Esophagus muscularis mucosa (tissue), 4 donors: ENCODE results near the gene TP73. TPM values are rescaled to one million over a fixed set of nuclear protein-coding genes. Genes with fewer than 3 reads are reported as not detected.

ENCODE experiments used
- DNase-seq: peaks from one replicate; pipeline ENCODE4 v3.0.0-alpha.2; 2017; ENCODE audit errors: extremely low spot score
- H3K27ac ChIP-seq, 4 donors: fragments of 200-600 bp; sonication (generic); replicated peaks in 1 of 4; 1 replicate in 3 of 4; 2 replicates in 1 of 4; pipeline ENCODE4 v1.5.1; 2016 to 2019; ENCODE audit warnings: mild to moderate bottlenecking in 1 of 4
- H3K27me3 ChIP-seq, 4 donors: fragments of 200-600 bp; sonication (generic); one replicate each; pipeline versions ENCODE4 v1.5.1 to v1.6.0; 2016 to 2019
- H3K36me3 ChIP-seq, 4 donors: fragments of 200-600 bp; sonication (generic); one replicate each; pipeline ENCODE4 v1.5.1; 2016 to 2019
- H3K4me1 ChIP-seq, 4 donors: fragments of 200-600 bp; sonication (generic); one replicate each; pipeline ENCODE4 v1.5.1; 2016 to 2019
- H3K4me3 ChIP-seq, 4 donors: fragments of 200-600 bp; sonication (generic); 1 replicate in 2 of 4; 2 replicates in 2 of 4; pipeline ENCODE4 v1.5.1; 2016 to 2019; ENCODE audit warnings: mild to moderate bottlenecking in 4 of 4, moderate library complexity in 1 of 4
- H3K9me3 ChIP-seq, 4 donors: fragments of 200-600 bp; sonication (generic); 1 replicate in 3 of 4; 2 replicates in 1 of 4; pipeline ENCODE4 v1.5.1; 2016 to 2019
- CTCF ChIP-seq, 3 experiments: fragments of 200-600 bp in 2 of 3; fragments of 450-650 bp in 1 of 3; sonication (generic) in 2 of 3; IDR thresholded peaks; one replicate each; pipeline ENCODE4 v1.5.1; 2017 to 2019; ENCODE audit warnings: antibody characterized with exemption in 3 of 3, mild to moderate bottlenecking in 2 of 3, moderate library complexity in 1 of 3
- EP300 ChIP-seq: sonication (generic); formaldehyde crosslinking; IDR thresholded peaks from one replicate; pipeline ENCODE4 v1.6.1; 2017; ENCODE audit warnings: antibody characterized with exemption
- POLR2A ChIP-seq: fragments of 450-650 bp; IDR thresholded peaks from one replicate; pipeline ENCODE4 v1.6.1; 2017; ENCODE audit warnings: antibody characterized with exemption, moderate library complexity, mild to moderate bottlenecking, low read depth
- POLR2AphosphoS5 ChIP-seq, 2 donors: sonication (generic); formaldehyde crosslinking; IDR thresholded peaks; one replicate each; pipeline ENCODE4 v1.6.1; 2017; ENCODE audit warnings: antibody characterized with exemption in 2 of 2
- WGBS: methylation state at CpG from one replicate; pipeline ENCODE4 v1.1.5; 2018; 5-methylcytosine and 5-hydroxymethylcytosine counted together
- intact Hi-C: fragments of 100-400 bp; cut with DNase I; formaldehyde crosslinking; loops from one replicate; pipeline ENCODE4 v1.15.1; 2023
- total RNA-seq, 4 donors: library from RNA; depleted of rRNA; stranded (reverse); fragments of >200 nt; gene quantifications; one replicate each; pipeline versions ENCODE4 v1.1.0 to v1.2.1, GENCODE V29; 2016

The TP73 gene
- total RNA-seq, 4 donors from 2014 or later, result not detected

DNA sequence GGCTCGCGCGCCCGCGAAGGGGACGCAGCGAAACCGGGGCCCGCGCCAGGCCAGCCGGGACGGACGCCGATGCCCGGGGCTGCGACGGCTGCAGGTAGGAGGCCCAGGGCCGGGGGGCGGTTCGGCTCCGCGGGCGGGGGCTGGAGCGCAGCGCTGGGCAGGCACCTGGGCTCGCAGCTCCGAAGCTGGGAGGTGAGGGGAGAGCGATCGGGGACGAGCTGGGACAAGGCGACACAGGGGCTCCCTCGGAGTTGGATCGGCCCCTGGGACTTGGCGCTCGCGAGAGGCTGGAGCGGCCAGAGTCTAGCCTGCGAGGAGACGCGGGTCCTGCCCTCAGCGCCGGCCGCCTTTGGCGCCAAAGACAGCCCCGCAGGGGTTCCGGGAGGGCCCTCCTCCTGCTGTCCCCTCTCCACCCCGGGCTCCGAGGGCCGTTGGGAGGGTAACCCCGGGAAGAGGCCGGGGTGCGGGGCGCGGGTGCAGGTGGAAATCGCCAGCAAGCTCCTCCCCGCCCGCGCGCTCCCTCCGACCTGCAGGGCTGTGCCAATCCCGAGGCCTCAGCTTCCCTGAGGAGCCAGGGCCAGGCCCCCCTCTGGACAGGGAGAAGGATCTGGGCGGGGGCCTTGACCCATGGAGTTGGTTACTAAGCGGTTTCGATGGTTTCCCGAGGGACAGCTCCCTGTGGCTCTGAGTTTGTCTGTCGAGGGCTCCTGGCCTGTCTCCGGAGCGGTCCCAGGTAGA is 401 bp downstream of the TP73 start:
- DNase-seq, result no peak
- peaks cover 30 to 49% (median 44%) of the 10 kb centered on the region in 4 donors for H3K4me1 ChIP-seq
- H3K4me3 ChIP-seq, result peak overlapping the region; percentile 83 to 92 (median 88)
- peaks cover 9 to 74% (median 45%) of the 10 kb centered on the region in 4 donors for H3K27me3 ChIP-seq
- peaks cover 0 to 3% (median 0%) of the 10 kb centered on the region in 4 donors for H3K36me3 ChIP-seq
- H3K9me3 ChIP-seq, result no peaks in the 10 kb centered on the region
- TF ChIP-seq POLR2AphosphoS5 (IDR thresholded peaks at IDR 0.05) (no peak), POLR2A (no peak), CTCF (IDR thresholded peaks at IDR 0.05) (no peak), EP300 (no peak)
- 3% methylated on average over 20 of the region's 68 CpGs for WGBS
- no peak overlapping the region for H3K27ac ChIP-seq
- intact Hi-C loops, result no loop called here

DNA sequence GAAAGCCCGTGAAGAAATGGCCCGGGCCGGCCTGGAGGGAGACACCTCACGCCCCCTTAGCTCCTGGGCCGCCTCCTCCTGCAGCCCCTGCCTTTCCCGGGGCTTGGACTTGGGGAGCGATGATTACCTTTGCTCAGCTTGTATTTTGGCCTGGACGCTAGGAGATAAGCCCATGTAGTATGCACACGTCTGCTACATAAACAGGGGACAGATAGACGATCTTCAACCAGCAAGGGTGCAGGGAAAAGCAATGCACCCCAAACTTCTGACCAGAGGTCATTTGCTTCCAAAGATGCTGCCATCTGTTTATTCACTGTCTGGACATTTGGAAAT is 936 bp downstream of the TP73 start:
- intact Hi-C loops, result no loop called here
- peaks cover 9 to 80% (median 45%) of the 10 kb centered on the region in 4 donors for H3K27me3 ChIP-seq
- no peaks in the 10 kb centered on the region for H3K9me3 ChIP-seq
- peaks cover 30 to 49% (median 44%) of the 10 kb centered on the region in 4 donors for H3K4me1 ChIP-seq
- TF ChIP-seq CTCF (IDR thresholded peaks at IDR 0.05), result no peak
- TF ChIP-seq EP300, result no peak
- TF ChIP-seq POLR2A, result no peak
- TF ChIP-seq POLR2AphosphoS5 (IDR thresholded peaks at IDR 0.05), result no peak
- H3K36me3 ChIP-seq, result no peaks in the 10 kb centered on the region
- 57% methylated on average over 8 of the region's 10 CpGs for WGBS
- DNase-seq, result no peak
- no peak overlapping the region for H3K4me3 ChIP-seq
- H3K27ac ChIP-seq, result no peak overlapping the region

DNA sequence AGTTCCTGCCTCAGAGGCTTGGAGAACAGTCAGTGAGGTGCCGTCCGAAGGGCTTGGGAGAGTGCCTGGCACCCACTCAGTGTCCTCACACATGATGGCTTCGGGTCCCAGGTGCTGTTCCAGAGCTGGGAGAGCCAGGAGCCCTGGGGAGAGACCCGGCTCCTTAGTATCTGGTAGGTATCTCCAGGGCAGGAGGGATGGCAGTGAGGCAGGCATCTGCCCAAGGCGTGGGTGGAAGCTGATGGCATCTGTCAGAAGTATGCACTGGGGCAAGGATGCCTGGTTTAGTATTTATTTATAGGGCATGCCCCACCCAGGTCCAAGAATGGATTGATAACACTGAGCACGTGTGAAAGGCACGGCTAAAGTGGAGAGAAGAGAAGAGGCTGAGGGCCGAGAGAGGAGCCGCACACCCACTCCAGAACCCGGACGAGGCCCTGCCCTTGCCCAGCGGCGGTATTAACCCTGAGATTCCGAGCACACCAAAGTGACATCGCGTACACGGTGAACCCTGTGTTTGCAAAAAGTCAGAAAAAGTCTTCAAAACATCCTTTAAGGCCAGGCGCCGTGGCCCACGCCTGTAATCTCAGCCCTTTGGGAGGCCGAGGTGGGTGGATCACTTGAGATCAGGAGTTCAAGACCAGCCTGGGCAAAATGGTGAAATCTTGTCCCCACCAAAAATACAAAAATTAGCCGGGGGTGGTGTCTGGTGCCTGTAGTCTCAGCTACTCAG is 2.4 kb downstream of the TP73 start:
- whole genome bisulfite sequencing, result 85% methylated on average over 22 of the region's 22 CpGs
- H3K27ac ChIP-seq, result no peak overlapping the region
- peaks cover 9 to 90% (median 45%) of the 10 kb centered on the region in 4 donors for H3K27me3 ChIP-seq
- H3K4me3 ChIP-seq, result no peak overlapping the region
- H3K36me3 ChIP-seq, result no peaks in the 10 kb centered on the region
- TF ChIP-seq EP300 (no peak), POLR2AphosphoS5 (IDR thresholded peaks at IDR 0.05) (no peak), CTCF (IDR thresholded peaks at IDR 0.05) (no peak), POLR2A (no peak)
- intact Hi-C loops, result no loop called here
- H3K9me3 ChIP-seq, result no peaks in the 10 kb centered on the region
- no peak for DNase-seq
- peaks cover 22 to 34% (median 31%) of the 10 kb centered on the region in 4 donors for H3K4me1 ChIP-seq

- no peaks in the 10 kb centered on the region for H3K9me3 ChIP-seq
- DNase-seq, result no peak
- WGBS, result 87% methylated on average over 13 of the region's 13 CpGs
- H3K36me3 ChIP-seq, result no peaks in the 10 kb centered on the region
- TF ChIP-seq EP300, result no peak
- TF ChIP-seq POLR2AphosphoS5 (IDR thresholded peaks at IDR 0.05), result no peak
- no peak for TF ChIP-seq POLR2A
- TF ChIP-seq CTCF (IDR thresholded peaks at IDR 0.05), result no peak
- no peak overlapping the region for H3K27ac ChIP-seq
- peaks cover 10 to 18% (median 15%) of the 10 kb centered on the region in 4 donors for H3K4me1 ChIP-seq
- no peak overlapping the region for H3K4me3 ChIP-seq
- intact Hi-C loops, result no loop called here
- H3K27me3 ChIP-seq, result peaks cover 0 to 77% (median 32%) of the 10 kb centered on the region in 4 donors
Measured at GRCh38 chr1:3656450-3657095, 4.3 kb downstream of the TP73 start.
